HG03565 (cell line): ENCODE data around the gene KIF3B.
"Not testable (repeated sequence)": the region's sequence is repeated elsewhere in the genome, so short reads cannot be mapped to it uniquely, and the experiment has no call there.

Experiments used
- ATAC-seq: cut with Tn5 transposase; IDR thresholded peaks from one replicate; pipeline ENCODE4 v1.9.1; 2021; ENCODE audit warnings: mild to moderate bottlenecking, moderate library complexity; ENCODE audit not compliant: unreplicated experiment

KIF3B gene

DNA sequence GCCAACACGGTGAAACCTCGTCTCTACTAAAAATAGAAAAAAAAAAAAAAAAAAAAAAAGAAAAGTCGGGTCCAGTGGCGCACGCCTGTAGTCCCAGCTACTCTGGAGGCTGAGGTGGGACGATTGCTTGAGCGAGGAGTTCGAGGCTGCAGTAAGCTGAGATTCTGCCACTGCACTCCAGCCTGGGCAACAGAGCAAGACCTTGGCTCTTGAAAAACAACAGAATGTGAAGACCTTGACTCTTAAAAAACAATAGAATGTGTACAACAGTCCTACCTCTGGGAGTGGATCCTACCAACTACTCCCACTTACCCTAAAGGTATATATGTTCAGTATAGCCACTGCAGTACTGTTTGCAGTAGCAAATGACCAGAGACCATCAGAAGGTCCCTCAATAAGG lies 15.1 kb downstream of the KIF3B start:
- no peak for ATAC-seq

DNA sequence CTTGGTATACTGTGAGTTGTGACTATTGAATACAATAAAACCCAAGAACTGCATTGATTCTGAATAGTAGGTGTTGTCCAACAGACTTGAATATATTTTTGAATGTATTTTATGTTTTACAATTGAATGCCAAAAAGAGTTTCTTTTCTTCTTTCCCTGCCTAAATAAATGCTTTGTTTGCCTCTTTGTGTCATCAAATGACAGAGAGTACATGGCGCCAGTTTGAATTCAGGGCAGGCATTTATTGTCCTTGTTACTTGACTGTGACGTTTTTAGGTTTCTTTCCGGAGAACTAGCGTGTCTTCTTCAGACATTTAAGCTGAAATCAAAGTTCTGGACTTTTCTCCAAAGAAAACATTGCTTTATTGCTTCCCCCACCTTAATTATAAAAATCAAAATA lies 16.6 kb downstream of the KIF3B start:
- no peak for ATAC-seq

DNA sequence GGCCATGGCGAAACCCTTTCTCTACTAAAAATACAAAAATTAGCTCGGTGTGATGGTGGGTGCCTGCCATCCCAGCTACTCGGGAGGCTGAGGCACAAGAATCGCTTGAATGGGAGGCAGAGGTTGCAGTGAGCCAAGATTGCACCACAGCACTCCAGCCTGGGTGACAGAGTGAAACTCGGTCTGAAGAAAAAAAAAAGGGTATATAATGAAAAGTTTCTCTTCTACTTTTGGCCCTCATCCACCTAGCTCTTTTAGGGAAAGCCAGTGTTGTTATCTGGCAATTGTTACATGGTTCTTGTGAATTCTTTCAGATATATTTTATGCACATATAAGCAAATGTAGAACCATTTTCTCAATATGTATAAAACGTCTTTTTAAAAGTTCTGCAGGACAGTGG lies 19.0 kb downstream of the KIF3B start:
- ATAC-seq, result no peak

DNA sequence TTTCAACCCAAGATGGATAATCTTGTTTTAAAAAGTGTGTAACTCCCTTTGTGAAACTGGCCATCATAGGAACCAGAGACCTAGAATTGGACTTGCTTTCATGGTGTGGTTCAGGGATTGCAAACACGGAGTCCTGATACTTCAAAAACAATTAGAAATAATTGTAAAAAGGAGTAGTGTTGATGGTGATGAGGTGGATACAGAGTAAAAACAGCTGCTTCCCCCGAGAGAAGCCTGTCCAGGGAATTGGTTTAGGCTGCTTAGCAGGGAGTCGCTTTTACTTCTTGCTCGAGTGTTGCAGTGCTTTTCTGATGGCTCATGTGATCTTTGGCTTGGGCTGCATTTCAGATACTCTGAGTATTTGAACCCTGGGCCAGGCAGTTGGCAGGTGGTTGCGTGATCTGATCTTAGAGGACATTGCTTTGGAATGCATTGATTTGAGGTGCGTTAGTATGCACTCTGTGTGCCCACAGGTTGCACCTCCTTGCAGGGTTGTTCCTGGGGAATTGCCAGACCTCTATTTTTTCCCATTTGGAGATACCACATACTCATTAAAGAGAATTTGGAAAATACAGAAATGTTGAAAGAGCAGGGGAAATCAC lies 19.5 kb downstream of the KIF3B start:
- ATAC-seq, result no peak

DNA sequence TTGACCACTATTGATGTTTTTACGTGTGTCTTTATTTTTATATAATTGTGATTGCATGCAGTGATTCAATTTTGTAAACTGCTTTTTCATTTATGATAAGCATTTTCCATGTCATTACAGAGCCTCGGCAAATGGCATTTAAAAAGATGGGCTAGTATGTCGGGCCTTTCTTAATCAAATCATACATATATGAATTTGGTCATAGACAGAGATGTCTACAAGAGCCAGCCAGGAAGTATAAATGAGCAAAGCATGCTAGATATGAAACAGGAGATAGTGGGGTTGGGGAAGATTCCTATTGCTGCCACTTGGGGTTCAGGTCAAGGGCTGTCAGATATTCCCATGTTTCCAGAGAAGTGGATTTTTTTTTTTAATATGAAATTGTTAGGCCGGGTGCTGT lies 20.0 kb downstream of the KIF3B start:
- no peak for ATAC-seq

DNA sequence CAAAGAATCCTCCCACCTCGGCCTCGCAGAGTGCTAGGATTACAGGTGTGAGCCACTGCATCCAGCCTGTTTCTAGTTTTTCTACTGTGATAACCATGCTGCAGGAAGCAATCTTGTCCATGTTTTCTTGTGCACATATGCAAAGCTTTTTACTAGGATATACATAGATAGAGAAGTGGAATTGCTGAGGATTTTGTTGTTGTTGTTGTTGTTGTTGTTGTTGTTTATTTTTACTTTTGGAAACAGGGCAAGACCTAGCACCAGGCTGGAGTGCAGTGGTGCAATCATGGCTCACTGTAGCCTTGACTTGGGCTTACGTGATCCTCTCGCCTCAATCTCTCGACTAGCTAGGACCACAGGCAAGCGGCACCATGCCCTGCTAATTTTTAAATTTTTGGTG lies 23.2 kb downstream of the KIF3B start:
- no peak for ATAC-seq

DNA sequence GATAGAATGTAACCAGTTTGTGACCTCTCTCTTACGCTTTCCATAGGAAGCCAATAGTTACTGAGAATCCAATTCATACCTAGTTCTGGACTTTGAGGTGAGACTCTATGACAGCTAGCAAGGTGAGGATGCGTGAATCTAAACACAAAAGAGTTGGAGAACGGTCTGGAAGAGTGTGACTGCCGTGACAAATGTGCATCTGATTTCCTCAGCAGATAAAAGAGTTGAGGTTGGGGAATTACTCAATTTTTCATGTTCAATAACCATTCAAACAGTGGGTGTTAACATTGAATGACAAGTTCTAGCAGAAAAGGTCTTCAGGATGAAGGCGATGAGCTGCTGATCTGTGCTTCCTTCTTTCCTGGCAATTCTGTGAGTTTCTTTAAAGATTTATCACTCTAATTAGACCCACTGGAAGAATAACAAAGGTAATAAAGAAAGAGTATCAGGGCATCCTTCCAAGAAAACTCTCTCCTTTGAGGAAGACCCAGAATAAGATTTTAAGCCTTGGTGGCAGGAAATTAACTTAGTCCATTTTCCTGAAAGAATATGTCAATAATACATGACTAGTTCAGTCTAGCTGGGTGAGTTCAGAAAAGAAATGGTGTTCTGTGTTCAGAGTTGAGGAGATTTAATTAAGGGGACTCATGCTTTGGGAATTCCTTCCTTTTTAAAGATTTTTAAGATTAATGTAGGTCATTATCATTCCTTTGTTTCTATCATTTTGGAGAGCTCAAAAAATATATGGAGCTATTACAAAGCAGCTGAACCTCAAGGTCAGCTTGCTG lies 24.5 kb downstream of the KIF3B start:
- no peak for ATAC-seq

DNA sequence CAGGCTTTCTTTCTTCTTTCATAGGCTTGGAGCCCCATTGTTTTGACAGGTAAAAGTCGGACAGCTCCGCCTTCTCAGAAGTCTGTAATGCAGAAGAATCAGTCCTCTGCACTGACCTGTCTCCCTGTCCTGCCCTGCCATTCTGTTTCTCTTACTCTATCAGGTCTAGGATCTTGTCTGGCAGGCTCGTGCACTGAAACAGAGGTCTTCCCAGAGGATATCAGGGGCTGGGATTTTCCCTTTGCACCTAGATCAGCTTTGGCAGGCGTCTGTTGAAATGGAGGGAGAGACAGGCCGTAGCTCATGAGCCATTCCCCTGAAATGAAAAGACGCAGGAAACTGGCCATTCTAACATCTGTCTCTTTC lies 25.0 kb downstream of the KIF3B start:
- ATAC-seq, result no peak

DNA sequence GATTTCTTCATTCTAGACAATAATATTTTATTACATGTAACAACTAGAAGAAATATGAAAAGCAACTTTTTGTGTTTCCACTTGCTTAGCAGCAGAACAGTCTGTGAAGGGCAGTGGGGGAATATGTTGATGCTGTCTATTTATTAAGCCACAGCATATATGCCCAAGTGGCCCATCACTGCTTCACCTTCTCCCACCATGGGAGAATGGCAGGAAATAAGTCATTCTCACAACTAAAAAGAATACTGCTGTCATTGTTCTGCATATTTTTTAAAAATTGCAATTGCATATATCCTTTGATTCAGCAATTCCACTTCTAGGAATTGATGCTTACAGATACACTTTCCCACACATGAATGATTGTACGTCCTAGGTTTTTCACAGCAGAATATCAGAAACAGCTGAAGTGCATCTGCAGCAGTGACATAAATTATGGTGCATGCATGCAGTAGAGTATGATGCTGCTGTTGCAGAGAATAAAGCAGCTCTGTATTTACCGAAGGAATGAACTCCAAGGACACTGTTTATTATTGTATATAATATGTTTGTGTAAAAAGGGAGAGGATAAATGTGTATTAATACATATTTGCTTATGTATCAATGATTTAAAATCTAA lies 26.8 kb downstream of the KIF3B start:
- ATAC-seq, result no peak

DNA sequence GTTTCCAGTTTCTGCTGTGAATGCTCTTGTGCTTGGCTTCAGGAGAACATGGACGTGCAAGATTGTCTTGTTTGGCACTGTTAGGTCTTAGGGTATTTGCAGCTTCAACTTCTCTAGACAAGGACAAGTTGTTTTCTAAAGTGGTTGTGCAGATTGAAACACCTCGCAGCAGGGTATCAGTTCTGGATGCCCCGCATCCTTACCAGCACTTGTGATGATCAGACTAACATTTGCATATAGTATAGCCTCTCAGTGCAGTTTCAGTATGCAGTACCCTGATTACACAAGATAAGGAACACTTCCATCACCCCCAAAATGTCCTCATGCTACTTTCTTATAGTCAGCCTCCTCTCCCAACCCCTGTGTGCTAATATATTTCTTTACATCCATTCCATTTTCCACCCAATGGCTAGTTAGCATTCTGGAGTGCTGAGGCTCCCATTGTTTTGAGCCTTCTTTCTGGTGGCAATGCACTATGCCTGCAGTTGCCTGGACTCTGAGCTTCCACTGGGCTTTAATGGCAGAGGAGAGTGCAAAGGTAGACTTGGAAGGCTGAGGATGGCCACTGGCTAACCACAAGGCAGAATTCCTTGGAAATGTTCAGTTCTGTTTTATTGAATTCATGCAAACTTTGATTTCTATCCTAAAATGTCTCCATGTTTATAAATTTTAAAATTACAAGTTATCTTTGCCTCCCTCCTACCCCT lies 35.4 kb downstream of the KIF3B start:
- ATAC-seq, result no peak

DNA sequence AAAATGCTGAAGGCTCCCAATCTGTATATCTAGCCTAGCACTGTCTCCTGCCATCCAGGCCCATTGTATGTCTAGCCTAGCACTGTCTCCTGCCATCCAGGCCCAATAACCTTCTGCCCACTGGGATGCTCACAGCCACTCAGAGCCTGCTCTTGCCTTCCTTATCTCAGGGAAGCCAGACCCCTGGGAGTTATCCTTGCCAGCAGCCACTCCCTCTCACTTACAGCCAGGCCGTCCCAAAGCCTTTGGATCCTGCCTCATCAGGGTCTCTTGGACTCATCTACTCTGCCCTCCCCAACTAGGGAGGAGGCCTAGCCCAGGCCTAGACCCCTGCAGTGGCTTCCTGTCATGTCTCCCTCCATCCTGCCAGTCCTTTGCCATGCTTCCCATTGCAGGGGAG lies 37.3 kb downstream of the KIF3B start:
- no peak for ATAC-seq

DNA sequence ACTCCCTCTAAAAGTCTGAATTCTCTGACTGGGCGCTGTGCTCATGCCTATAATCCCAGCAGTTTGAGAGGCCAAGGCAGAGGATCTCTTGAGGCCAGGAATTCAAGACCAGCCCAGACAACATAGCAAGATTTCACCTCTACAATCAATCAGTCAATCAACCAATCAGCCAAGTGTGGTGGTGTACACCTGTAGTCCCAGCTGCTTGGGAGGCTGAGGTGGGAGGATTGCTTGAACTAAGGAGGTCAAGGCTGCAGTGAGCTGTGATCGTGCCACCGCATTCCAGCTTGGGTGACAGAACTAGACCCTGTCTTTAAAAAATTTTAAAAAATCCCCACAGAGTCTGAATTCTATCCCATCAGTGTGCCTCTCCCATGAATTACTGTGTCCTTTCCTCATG lies 37.9 kb downstream of the KIF3B start:
- no peak for ATAC-seq

DNA sequence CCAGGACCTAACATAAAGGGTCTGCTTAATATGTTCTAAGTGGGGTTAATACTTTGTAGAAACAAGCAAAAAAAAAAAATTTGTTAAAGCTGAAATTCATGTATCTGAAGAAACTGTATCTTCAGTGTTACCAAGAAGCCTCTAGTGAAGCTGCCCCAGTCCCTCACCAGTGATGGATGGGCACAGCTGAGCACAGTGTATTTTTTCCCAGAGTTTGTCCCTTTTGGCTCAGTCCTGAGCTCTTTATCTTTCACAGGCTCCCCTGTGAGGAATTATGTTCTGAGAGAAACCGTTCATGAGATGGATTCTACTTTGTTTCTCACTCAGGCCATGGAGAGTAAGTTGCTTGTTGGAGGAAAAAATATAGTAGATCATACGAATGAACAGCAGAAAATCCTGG lies 38.4 kb downstream of the KIF3B start:
- ATAC-seq, result no peak

DNA sequence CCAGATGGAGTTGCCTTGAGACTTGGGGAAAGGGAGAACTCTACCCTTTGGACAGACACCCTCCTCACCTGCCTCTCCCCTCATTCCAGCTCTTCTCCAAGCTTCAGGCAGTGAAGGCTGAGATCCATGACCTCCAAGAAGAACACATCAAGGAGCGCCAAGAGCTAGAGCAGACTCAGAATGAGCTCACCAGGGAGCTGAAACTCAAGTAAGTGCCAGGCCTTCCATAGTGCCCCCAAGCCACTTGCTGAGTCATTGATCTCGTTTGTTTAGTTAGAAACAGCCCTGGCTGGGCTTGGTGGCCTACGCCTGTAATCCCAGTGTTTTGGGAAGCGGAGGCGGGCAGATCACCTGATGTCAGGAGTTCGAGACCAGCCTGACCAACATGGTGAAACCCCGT lies 39.2 kb downstream of the KIF3B start:
- no peak for ATAC-seq

DNA sequence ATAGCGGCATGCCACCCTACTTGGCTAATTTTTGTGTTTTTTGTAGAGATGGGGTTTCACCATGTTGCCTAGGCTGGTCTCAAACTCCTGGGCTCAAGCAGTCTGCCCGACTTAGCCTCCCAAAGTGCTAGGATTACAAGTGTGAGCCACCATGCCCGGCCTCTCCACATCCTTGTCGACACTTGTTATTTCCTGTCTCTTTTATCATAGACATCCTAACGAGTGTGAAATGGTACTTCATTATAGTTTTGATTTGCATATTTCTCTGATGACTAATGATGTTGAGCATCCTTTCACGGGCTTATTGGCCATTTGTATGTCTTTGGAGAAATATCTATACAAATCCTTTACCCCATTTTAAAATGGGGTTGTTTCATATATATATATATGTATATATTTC lies 41.6 kb downstream of the KIF3B start:
- no peak for ATAC-seq

DNA sequence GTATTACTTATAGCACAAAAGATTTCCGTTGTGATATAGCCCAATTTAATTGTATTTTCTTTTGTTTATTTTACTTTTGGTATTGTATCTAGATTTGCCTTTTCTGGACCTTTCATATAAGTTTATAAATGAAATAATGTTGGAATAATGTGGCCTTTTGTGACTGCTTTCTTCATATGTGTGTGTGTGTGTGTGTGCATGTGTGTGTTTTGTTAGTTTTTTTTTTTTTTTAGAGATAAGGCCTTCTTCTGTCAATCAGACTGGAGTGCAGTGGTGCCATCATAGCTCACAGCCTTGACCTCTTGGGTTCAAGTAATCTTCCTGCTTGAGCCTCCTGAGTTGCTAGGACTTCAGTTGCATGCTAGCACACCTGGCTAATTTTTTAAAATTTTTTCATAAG lies 42.9 kb downstream of the KIF3B start:
- ATAC-seq, result no peak

DNA sequence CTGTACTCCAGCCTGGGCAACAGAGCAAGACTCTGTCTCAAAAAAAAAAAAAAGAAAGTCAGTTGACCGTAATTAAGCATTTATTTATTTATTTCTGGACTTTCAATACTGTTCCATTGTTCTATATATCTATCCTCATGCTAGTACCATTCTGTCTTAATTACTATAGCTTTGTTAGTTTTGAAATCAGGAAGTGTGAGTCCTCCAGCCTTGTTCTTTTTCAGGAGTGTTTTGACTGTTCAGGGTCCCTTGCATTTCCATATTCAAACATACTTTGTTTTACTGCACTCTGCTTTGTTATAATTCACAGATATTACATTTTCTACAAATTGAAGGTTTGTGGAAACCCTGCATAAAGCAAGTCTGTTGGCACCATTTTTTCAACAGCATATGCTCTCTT lies 43.9 kb downstream of the KIF3B start:
- no peak for ATAC-seq

DNA sequence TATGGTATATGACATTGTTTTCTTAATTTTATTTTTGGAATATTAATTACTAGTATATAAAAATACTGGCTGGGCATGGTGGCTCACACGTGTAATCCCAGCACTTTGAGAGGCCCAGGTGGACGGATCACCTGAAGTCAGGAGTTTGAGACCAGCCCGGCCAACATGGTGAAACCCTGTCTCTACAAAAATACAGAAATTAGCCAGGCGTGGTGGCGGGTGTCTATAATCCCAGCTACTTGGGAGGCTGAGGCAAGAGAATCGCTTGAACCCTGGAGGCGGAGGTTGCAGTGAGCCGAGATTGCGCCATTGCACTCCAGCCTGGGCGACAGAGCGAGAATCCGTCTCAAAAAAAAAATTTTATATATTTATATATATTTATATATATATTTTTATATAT lies 44.8 kb downstream of the KIF3B start:
- ATAC-seq, result not testable (repeated sequence)

DNA sequence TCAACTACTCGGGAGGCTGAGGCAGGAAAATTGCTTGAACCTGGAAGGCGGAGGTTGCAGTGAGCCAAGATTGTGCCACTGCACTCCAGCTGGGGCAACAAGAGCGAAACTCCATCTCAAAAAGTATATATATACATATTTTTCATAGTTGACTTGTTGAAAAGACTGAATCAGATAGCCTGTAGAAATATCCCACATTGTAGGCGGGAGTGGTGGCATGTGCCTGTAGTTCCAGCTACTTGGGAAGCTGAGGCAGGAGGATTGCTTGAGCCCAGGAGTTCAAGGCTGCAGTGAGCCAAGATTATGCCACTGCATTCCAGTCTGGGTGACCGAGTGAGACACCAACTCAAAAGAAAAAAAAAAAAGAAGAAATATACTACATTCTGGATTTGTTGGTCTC lies 46.3 kb downstream of the KIF3B start:
- not testable (repeated sequence) for ATAC-seq

DNA sequence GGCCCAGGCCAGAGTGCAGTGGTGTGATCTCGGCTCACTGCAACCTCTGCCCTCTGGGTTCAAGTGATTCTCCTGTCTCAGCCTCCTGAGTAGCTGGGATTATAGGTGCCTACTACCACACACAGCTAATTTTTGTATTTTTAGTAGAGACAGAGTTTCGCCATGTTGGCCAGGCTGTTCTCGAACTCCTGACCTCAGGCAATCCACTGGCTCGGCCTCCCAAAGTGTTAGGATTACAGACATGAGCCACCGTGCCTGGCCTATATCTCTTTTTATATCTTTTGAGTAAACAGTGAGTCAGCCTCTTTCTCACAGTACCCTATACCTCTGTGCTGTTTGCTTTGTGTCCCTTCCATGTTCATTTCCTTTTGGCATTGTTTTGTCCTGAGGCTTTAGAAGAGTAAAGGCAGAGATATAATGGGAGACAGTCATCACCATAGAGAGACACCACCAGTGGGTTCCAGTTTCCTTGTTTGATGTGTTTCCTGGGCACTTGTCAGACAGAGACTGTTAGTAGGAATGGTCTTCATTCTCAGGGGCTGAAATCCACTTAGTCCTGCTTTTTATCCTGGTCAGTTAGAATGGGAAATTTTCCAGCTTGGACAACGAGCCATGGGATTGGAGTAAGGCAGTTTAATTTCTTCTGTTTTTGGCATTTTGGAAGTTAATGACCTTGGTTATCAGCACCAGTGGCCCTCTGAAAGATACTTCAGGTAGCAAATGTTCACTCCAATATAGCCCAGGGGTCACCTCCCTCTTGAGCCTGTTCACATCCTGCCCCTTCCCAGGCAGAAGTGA lies 48.5 kb downstream of the KIF3B start:
- no peak for ATAC-seq

DNA sequence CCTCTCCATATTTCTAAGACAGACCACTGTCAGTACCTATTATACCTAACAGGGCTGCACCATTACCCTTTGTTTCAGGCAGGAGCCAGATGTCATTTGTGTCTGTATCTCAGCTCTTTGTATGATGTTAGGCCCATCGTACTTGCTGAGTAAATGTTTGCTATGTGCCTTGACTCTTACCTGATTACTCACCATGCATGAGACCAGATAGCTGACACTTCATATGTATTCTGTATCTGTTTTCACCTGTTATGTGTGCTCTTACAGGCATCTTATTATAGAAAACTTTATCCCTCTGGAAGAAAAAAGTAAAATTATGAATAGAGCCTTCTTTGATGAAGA lies 49.0 kb downstream of the KIF3B start:
- no peak for ATAC-seq
